WTC11 (cell line): ENCODE results near the gene CA10. TPM values are rescaled to one million over a fixed set of nuclear protein-coding genes. Genes with fewer than 3 reads are reported as not detected.

Source experiments
- ATAC-seq: fragments of 200-7000 bp; cut with Tn5 transposase; 2 replicates; pipeline ENCODE4 v1.10.0; 2021; ENCODE audit warnings: mild to moderate bottlenecking, moderate library complexity
- CTCF ChIA-PET: fragments of 300-600 bp; sonication (Branson Sonifier 250); formaldehyde crosslinking; loops from one replicate; lab custom pipeline; 2021; ENCODE audit warnings: antibody characterized with exemption; lab: Charles Lee
- POLR2A ChIA-PET: fragments of 350-600 bp; sonication (Branson Sonifier 250); formaldehyde crosslinking; loops from one replicate; lab custom pipeline; 2021; ENCODE audit warnings: antibody characterized with exemption; lab: Charles Lee
- DNase-seq: peaks from one replicate; pipeline ENCODE4 v3.0.0; 2021; ENCODE audit warnings: low spot score
- H3K27ac Mint-ChIP-seq: 2 replicates; pipeline ENCODE4 v1.8.0; 2021; ENCODE audit warnings: mixed read lengths
- H3K27me3 Mint-ChIP-seq: 2 replicates; pipeline ENCODE4 v1.8.0; 2021; ENCODE audit warnings: low read depth, mild to moderate bottlenecking, moderate library complexity, mixed read lengths
- H3K36me3 Mint-ChIP-seq: 2 replicates; pipeline ENCODE4 v1.8.0; 2021; ENCODE audit warnings: mixed read lengths
- H3K4me1 Mint-ChIP-seq: 2 replicates; pipeline ENCODE4 v1.8.0; 2022; ENCODE audit warnings: mixed read lengths
- H3K4me3 Mint-ChIP-seq: 2 replicates; pipeline ENCODE4 v1.8.0; 2021; ENCODE audit warnings: mild to moderate bottlenecking, moderate library complexity, mixed read lengths
- H3K9me3 Mint-ChIP-seq: 2 replicates; pipeline ENCODE4 v1.8.0; 2021; ENCODE audit warnings: mixed read lengths
- ARID4B ChIP-seq: sonication (generic); formaldehyde crosslinking; IDR thresholded peaks from 2 replicates; pipeline ENCODE4 v1.8.0; 2023; ENCODE audit warnings: missing genetic modification reagents, mild to moderate bottlenecking, borderline replicate concordance
- ATF1 ChIP-seq: sonication (generic); formaldehyde crosslinking; IDR thresholded peaks from 2 replicates; pipeline ENCODE4 v1.8.1; 2023; ENCODE audit warnings: mild to moderate bottlenecking, moderate library complexity, missing genetic modification reagents
- ETV6 ChIP-seq: sonication (generic); formaldehyde crosslinking; IDR thresholded peaks from 2 replicates; pipeline ENCODE4 v1.8.1; 2022; ENCODE audit warnings: mild to moderate bottlenecking, missing genetic modification reagents
- FOXP1 ChIP-seq: sonication (generic); formaldehyde crosslinking; IDR thresholded peaks from 2 replicates; pipeline ENCODE4 v1.8.0; 2022; ENCODE audit warnings: missing genetic modification reagents, mild to moderate bottlenecking, moderate library complexity, borderline replicate concordance
- HMGA2 ChIP-seq: fragments of 250-450 bp; sonication (Bioruptor Pico); IDR thresholded peaks from 2 replicates; pipeline ENCODE4 v1.4.0; 2021; ENCODE audit warnings: mild to moderate bottlenecking, moderate library complexity
- IRF2 ChIP-seq: sonication (generic); formaldehyde crosslinking; IDR thresholded peaks from 2 replicates; pipeline ENCODE4 v1.8.0; 2022; ENCODE audit warnings: low read depth, missing genetic modification reagents, borderline replicate concordance
- JAZF1 ChIP-seq: fragments of 250-450 bp; sonication (Bioruptor Pico); IDR thresholded peaks from 2 replicates; pipeline ENCODE4 v1.9.0; 2021; ENCODE audit warnings: moderate library complexity, mild to moderate bottlenecking, inconsistent platforms
- MAX ChIP-seq: sonication (generic); formaldehyde crosslinking; IDR thresholded peaks from 2 replicates; pipeline ENCODE4 v1.8.0; 2022; ENCODE audit warnings: mild to moderate bottlenecking, missing genetic modification reagents
- MLX ChIP-seq: sonication (generic); formaldehyde crosslinking; IDR thresholded peaks from 2 replicates; pipeline ENCODE4 v1.8.1; 2023; ENCODE audit warnings: mild to moderate bottlenecking, missing genetic modification reagents, moderate library complexity
- MYBL2 ChIP-seq: sonication (generic); formaldehyde crosslinking; IDR thresholded peaks from 2 replicates; pipeline ENCODE4 v1.8.1; 2023; ENCODE audit warnings: mild to moderate bottlenecking, moderate library complexity, missing genetic modification reagents
- NFYB ChIP-seq: sonication (generic); formaldehyde crosslinking; conservative IDR thresholded peaks from 2 replicates; pipeline ENCODE4 v1.8.0; 2022; ENCODE audit warnings: low read depth, missing genetic modification reagents
- NR3C1 ChIP-seq: sonication (generic); formaldehyde crosslinking; conservative IDR thresholded peaks from 2 replicates; pipeline ENCODE4 v1.8.1; 2023; ENCODE audit warnings: low read depth, mild to moderate bottlenecking, missing genetic modification reagents
- PRRX2 ChIP-seq: fragments of 250-450 bp; sonication (Bioruptor Pico); IDR thresholded peaks from 2 replicates; pipeline ENCODE4 v1.8.0; 2021; ENCODE audit warnings: mild to moderate bottlenecking
- RELA ChIP-seq: sonication (generic); formaldehyde crosslinking; IDR thresholded peaks from 2 replicates; pipeline ENCODE4 v1.8.1; 2022; ENCODE audit warnings: missing genetic modification reagents, mild to moderate bottlenecking, borderline replicate concordance
- STAT6 ChIP-seq: sonication (generic); formaldehyde crosslinking; conservative IDR thresholded peaks from 2 replicates; pipeline ENCODE4 v1.8.1; 2023; ENCODE audit warnings: mild to moderate bottlenecking, low read depth, missing genetic modification reagents, moderate library complexity
- USF1 ChIP-seq: sonication (generic); formaldehyde crosslinking; IDR thresholded peaks from 2 replicates; pipeline ENCODE4 v1.8.0; 2022; ENCODE audit warnings: mild to moderate bottlenecking, missing genetic modification reagents
- ZNF121 ChIP-seq: sonication (generic); formaldehyde crosslinking; IDR thresholded peaks from 2 replicates; pipeline ENCODE4 v1.8.0; 2023; ENCODE audit warnings: missing genetic modification reagents
- ZNF232 ChIP-seq: sonication (generic); formaldehyde crosslinking; IDR thresholded peaks from 2 replicates; pipeline ENCODE4 v1.8.0; 2022; ENCODE audit warnings: mild to moderate bottlenecking, missing genetic modification reagents
- ZNF263 ChIP-seq: sonication (generic); formaldehyde crosslinking; IDR thresholded peaks from 2 replicates; pipeline ENCODE4 v1.8.1; 2022; ENCODE audit warnings: low read depth, mild to moderate bottlenecking, moderate library complexity, missing genetic modification reagents
- ZSCAN18 ChIP-seq: fragments of 250-450 bp; sonication (Bioruptor Pico); IDR thresholded peaks from 2 replicates; pipeline ENCODE4 v2.1.2; 2022; ENCODE audit warnings: mild to moderate bottlenecking, moderate library complexity
- total RNA-seq: library from RNA; stranded (reverse); gene quantifications from 3 replicates; pipeline ENCODE4 v1.2.3, GENCODE V29; 2021

The CA10 gene
- total RNA-seq, 1 experiment from 2014 or later, result 0.90 TPM

- Mint-ChIP-seq H3K27ac (no peak overlapping the region), H3K9me3 (peaks cover 68% of the 10 kb centered on the region), H3K4me3 (no peak overlapping the region), H3K27me3 (no peaks in the 10 kb centered on the region), H3K36me3 (peaks cover 45% of the 10 kb centered on the region), H3K4me1 (peaks cover 30% of the 10 kb centered on the region)
- DNase-seq, result no peak
- ChIA-PET POLR2A (no interaction called here), CTCF (no interaction called here)
- TF ChIP-seq ATF1 (CRISPR knock-in tag) (no peak), ETV6 (CRISPR knock-in tag) (no peak), RELA (CRISPR knock-in tag) (no peak), FOXP1 (CRISPR knock-in tag) (no peak), MLX (CRISPR knock-in tag) (no peak), USF1 (no peak), ZSCAN18 (CRISPR knock-in tag) (no peak), HMGA2 (CRISPR knock-in tag) (no peak), PRRX2 (CRISPR knock-in tag) (no peak), MYBL2 (CRISPR knock-in tag) (no peak), ZNF263 (CRISPR knock-in tag) (no peak), NR3C1 (no peak), NFYB (CRISPR knock-in tag) (no peak), ZNF121 (CRISPR knock-in tag) (no peak), IRF2 (no peak), ZNF232 (CRISPR knock-in tag) (no peak), MAX (CRISPR knock-in tag) (no peak), ARID4B (CRISPR knock-in tag) (no peak), JAZF1 (CRISPR knock-in tag) (no peak), STAT6 (no peak)
- no peak for ATAC-seq
Measured at GRCh38 chr17:51914577-51914976, 243.9 kb downstream of the CA10 start.
